ENCODE results near the gene PRR13.

PRR13 gene

DNA sequence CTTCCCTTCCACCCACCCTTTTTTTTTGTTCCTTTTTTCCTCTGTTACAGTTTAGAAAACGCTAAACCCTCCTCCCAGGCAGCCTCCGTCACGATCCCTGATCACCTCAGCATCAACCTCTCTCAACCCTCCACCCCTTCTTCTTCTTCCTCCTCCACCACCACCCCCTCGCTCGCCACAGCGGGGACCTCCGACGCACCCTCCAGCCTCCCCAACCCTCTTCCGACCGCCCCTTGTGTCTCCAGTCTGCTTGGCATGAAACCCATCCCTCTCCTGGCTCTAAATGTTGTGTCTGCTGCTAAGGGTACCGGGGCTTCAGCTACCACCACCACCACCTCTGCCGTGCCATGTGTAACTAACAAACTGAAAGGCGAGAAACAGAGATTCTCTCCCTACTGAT is 33.3 kb downstream of the PRR13 start:
- H3K4me2 ChIP-seq (ENCODE audit: low read length): no peak overlapping the region
- H4K8ac ChIP-seq (ENCODE audit: low read depth, low read length): no peak overlapping the region
- H3K36me3 ChIP-seq (ENCODE audit: control insufficient read depth, insufficient read depth, low read length): peaks cover 30% of the 10 kb centered on the region
- H3K27me3 ChIP-seq (ENCODE audit: insufficient read depth, low read length, poor library complexity): no peaks in the 10 kb centered on the region
- no peak overlapping the region for H3K56ac ChIP-seq (ENCODE audit: low read length)
- WGBS (ENCODE audit: extremely low coverage, insufficient coverage, low lambda C conversion rate): no CpG with 5 or more reads among the region's 13 CpGs
- H3K4ac ChIP-seq (ENCODE audit: low read depth, low read length): no peak overlapping the region
- H4K5ac ChIP-seq (ENCODE audit: low read length): no peak overlapping the region
- no peak overlapping the region for H2BK120ac ChIP-seq (ENCODE audit: low read depth, low read length)
- H3K18ac ChIP-seq (ENCODE audit: low read length): no peak overlapping the region
- no peak overlapping the region for H2AK5ac ChIP-seq (ENCODE audit: low read length)
- H3K4me3 ChIP-seq (ENCODE audit: low read length): no peak overlapping the region
- no peak overlapping the region for H3K27ac ChIP-seq (ENCODE audit: low read depth, low read length)
- no peak overlapping the region for H3K9ac ChIP-seq (ENCODE audit: low read length)
- H3K79me1 ChIP-seq (ENCODE audit: low read length): peaks cover 19% of the 10 kb centered on the region
- no peak overlapping the region for H2BK5ac ChIP-seq (ENCODE audit: low read length)
- H3K79me2 ChIP-seq (ENCODE audit: control insufficient read depth, insufficient read depth, low read length): peaks cover 14% of the 10 kb centered on the region
- no peak overlapping the region for H3K23ac ChIP-seq (ENCODE audit: low read length)
- no peak for DNase-seq
- no peaks in the 10 kb centered on the region for H3K4me1 ChIP-seq (ENCODE audit: control insufficient read depth, low read depth, low read length)
- no peak overlapping the region for H2BK15ac ChIP-seq (replicated peaks; ENCODE audit: low read depth)

- peaks cover 9% of the 10 kb centered on the region for H3K79me2 ChIP-seq (ENCODE audit: control insufficient read depth, insufficient read depth, low read length)
- H3K23ac ChIP-seq (ENCODE audit: low read length): no peak overlapping the region
- H3K36me3 ChIP-seq (ENCODE audit: control insufficient read depth, insufficient read depth, low read length): peaks cover 28% of the 10 kb centered on the region
- no peak overlapping the region for H2AK5ac ChIP-seq (ENCODE audit: low read length)
- H3K4ac ChIP-seq (ENCODE audit: low read depth, low read length): no peak overlapping the region
- no peak overlapping the region for H4K5ac ChIP-seq (ENCODE audit: low read length)
- peaks cover 17% of the 10 kb centered on the region for H3K79me1 ChIP-seq (ENCODE audit: low read length)
- no peak overlapping the region for H4K8ac ChIP-seq (ENCODE audit: low read depth, low read length)
- no CpG with 5 or more reads among the region's 2 CpGs for WGBS (ENCODE audit: extremely low coverage, insufficient coverage, low lambda C conversion rate)
- no peaks in the 10 kb centered on the region for H3K27me3 ChIP-seq (ENCODE audit: insufficient read depth, low read length, poor library complexity)
- no peak overlapping the region for H3K4me3 ChIP-seq (ENCODE audit: low read length)
- DNase-seq: peak; percentile 85
- H2BK120ac ChIP-seq (ENCODE audit: low read depth, low read length): no peak overlapping the region
- no peak overlapping the region for H3K56ac ChIP-seq (ENCODE audit: low read length)
- no peaks in the 10 kb centered on the region for H3K4me1 ChIP-seq (ENCODE audit: control insufficient read depth, low read depth, low read length)
- H3K27ac ChIP-seq (ENCODE audit: low read depth, low read length): no peak overlapping the region
- no peak overlapping the region for H3K4me2 ChIP-seq (ENCODE audit: low read length)
- no peak overlapping the region for H3K18ac ChIP-seq (ENCODE audit: low read length)
- no peak overlapping the region for H3K9ac ChIP-seq (ENCODE audit: low read length)
- H2BK5ac ChIP-seq (ENCODE audit: low read length): no peak overlapping the region
- no peak overlapping the region for H2BK15ac ChIP-seq (replicated peaks; ENCODE audit: low read depth)
Measured at GRCh38 chr12:53476769-53477209, 35.3 kb downstream of the PRR13 start.

- Histone ChIP-seq H3K23ac (ENCODE audit: low read length) (no peak overlapping the region), H3K9ac (ENCODE audit: low read length) (no peak overlapping the region), H3K56ac (ENCODE audit: low read length) (no peak overlapping the region), H3K4me3 (ENCODE audit: low read length) (no peak overlapping the region), H3K27me3 (ENCODE audit: insufficient read depth, low read length, poor library complexity) (no peaks in the 10 kb centered on the region), H2BK120ac (ENCODE audit: low read depth, low read length) (no peak overlapping the region), H3K36me3 (ENCODE audit: control insufficient read depth, insufficient read depth, low read length) (peaks cover 23% of the 10 kb centered on the region), H2BK15ac (replicated peaks; ENCODE audit: low read depth) (no peak overlapping the region), H3K79me2 (ENCODE audit: control insufficient read depth, insufficient read depth, low read length) (peaks cover 3% of the 10 kb centered on the region), H4K8ac (ENCODE audit: low read depth, low read length) (no peak overlapping the region), H2AK5ac (ENCODE audit: low read length) (no peak overlapping the region), H4K5ac (ENCODE audit: low read length) (no peak overlapping the region), H3K27ac (ENCODE audit: low read depth, low read length) (no peak overlapping the region), H3K18ac (ENCODE audit: low read length) (no peak overlapping the region), H3K4me2 (ENCODE audit: low read length) (no peak overlapping the region), H2BK5ac (ENCODE audit: low read length) (no peak overlapping the region), H3K79me1 (ENCODE audit: low read length) (peaks cover 13% of the 10 kb centered on the region), H3K4ac (ENCODE audit: low read depth, low read length) (no peak overlapping the region), H3K4me1 (ENCODE audit: control insufficient read depth, low read depth, low read length) (no peaks in the 10 kb centered on the region)
- DNase-seq: no peak
- WGBS (ENCODE audit: extremely low coverage, insufficient coverage, low lambda C conversion rate): 100% methylated on average over 1 of the region's 1 CpG
Measured at GRCh38 chr12:53478865-53479264, 37.3 kb downstream of the PRR13 start.

DNA sequence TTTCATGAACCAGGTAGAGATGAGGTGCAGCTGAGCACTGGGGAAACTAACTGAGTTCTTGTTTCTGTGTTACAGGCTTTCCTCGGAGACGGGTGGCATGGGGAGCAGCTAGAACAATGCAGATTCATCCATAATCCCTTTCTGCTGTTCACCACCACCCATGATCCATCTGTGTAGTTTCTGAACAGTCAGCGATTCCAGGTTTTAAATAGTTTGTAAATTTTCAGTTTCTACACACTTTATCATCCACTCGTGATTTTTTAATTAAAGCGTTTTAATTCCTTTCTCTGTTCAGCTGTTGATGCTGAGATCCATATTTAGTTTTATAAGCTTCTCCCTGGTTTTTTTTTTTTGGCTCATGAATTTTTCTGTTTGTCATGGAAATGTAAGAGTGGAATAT is 37.8 kb downstream of the PRR13 start:
- H3K79me1 ChIP-seq (ENCODE audit: low read length): peaks cover 13% of the 10 kb centered on the region
- no peaks in the 10 kb centered on the region for H3K4me1 ChIP-seq (ENCODE audit: control insufficient read depth, low read depth, low read length)
- H2AK5ac ChIP-seq (ENCODE audit: low read length): no peak overlapping the region
- H3K36me3 ChIP-seq (ENCODE audit: control insufficient read depth, insufficient read depth, low read length): peaks cover 22% of the 10 kb centered on the region
- no peak overlapping the region for H3K4me2 ChIP-seq (ENCODE audit: low read length)
- H3K9ac ChIP-seq (ENCODE audit: low read length): no peak overlapping the region
- no peak overlapping the region for H2BK5ac ChIP-seq (ENCODE audit: low read length)
- no peak for DNase-seq
- no peak overlapping the region for H3K27ac ChIP-seq (ENCODE audit: low read depth, low read length)
- no peak overlapping the region for H2BK15ac ChIP-seq (replicated peaks; ENCODE audit: low read depth)
- H3K27me3 ChIP-seq (ENCODE audit: insufficient read depth, low read length, poor library complexity): no peaks in the 10 kb centered on the region
- no peak overlapping the region for H4K5ac ChIP-seq (ENCODE audit: low read length)
- H2BK120ac ChIP-seq (ENCODE audit: low read depth, low read length): no peak overlapping the region
- H3K79me2 ChIP-seq (ENCODE audit: control insufficient read depth, insufficient read depth, low read length): no peaks in the 10 kb centered on the region
- H3K18ac ChIP-seq (ENCODE audit: low read length): no peak overlapping the region
- no peak overlapping the region for H3K4me3 ChIP-seq (ENCODE audit: low read length)
- H3K56ac ChIP-seq (ENCODE audit: low read length): no peak overlapping the region
- H4K8ac ChIP-seq (ENCODE audit: low read depth, low read length): no peak overlapping the region
- no peak overlapping the region for H3K4ac ChIP-seq (ENCODE audit: low read depth, low read length)
- no CpG with 5 or more reads among the region's 5 CpGs for WGBS (ENCODE audit: extremely low coverage, insufficient coverage, low lambda C conversion rate)
- H3K23ac ChIP-seq (ENCODE audit: low read length): no peak overlapping the region

DNA sequence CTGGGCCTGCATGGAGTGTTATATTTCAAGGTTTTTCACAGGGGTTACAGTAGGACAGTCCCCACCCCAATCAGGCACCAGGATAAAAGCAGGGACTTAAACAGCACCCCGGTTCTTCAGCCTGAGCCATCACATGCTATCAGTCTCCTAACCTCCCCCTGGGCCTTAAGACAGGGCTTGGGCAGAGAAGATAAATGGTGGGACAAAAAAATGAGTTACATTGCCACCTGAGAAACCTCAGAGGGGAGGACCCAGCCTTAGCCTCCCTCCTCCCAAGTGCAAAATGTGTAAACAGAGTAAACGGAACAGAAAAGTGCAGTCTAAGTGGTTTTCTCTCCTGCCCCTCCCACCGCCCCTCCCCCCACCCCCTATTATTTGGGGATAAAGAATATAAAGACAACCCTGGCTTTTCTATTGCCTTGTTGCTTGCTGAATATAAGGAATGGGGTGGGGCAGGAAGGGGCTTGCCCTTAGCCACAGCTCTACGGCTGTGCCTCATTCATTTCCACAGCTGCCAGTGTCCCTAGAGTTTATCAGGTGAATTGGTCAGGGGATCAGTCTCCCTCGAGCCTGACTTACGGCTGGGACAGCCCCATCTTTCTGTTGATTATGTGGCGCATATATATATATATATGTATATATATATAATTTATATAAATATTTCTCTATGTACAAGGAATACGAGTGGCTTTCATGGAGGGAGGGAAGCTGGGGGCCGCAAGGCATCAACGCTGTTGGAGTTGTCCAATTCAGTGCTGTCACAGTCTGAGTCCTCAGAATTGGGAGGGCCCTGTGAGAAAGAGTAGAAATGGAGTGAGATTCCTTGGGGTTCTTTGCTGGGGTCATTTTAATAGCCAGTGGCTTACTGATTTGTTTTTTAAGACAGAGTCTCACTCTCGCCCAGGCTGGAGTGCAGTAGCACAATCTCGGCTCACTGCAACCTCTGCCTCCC is 39.2 kb downstream of the PRR13 start:
- H3K4me1 ChIP-seq (ENCODE audit: control insufficient read depth, low read depth, low read length): no peaks in the 10 kb centered on the region
- DNase-seq: no peak
- no peak overlapping the region for H3K27ac ChIP-seq (ENCODE audit: low read depth, low read length)
- H2BK120ac ChIP-seq (ENCODE audit: low read depth, low read length): no peak overlapping the region
- no peak overlapping the region for H3K18ac ChIP-seq (ENCODE audit: low read length)
- H3K4ac ChIP-seq (ENCODE audit: low read depth, low read length): no peak overlapping the region
- no peak overlapping the region for H3K9ac ChIP-seq (ENCODE audit: low read length)
- H4K8ac ChIP-seq (ENCODE audit: low read depth, low read length): no peak overlapping the region
- H3K36me3 ChIP-seq (ENCODE audit: control insufficient read depth, insufficient read depth, low read length): peaks cover 17% of the 10 kb centered on the region
- H3K4me2 ChIP-seq (ENCODE audit: low read length): no peak overlapping the region
- no peaks in the 10 kb centered on the region for H3K27me3 ChIP-seq (ENCODE audit: insufficient read depth, low read length, poor library complexity)
- no CpG with 5 or more reads among the region's 12 CpGs for WGBS (ENCODE audit: extremely low coverage, insufficient coverage, low lambda C conversion rate)
- no peak overlapping the region for H2BK15ac ChIP-seq (replicated peaks; ENCODE audit: low read depth)
- no peak overlapping the region for H3K23ac ChIP-seq (ENCODE audit: low read length)
- no peak overlapping the region for H4K5ac ChIP-seq (ENCODE audit: low read length)
- no peak overlapping the region for H2AK5ac ChIP-seq (ENCODE audit: low read length)
- no peaks in the 10 kb centered on the region for H3K79me2 ChIP-seq (ENCODE audit: control insufficient read depth, insufficient read depth, low read length)
- no peak overlapping the region for H3K4me3 ChIP-seq (ENCODE audit: low read length)
- no peak overlapping the region for H3K56ac ChIP-seq (ENCODE audit: low read length)
- H3K79me1 ChIP-seq (ENCODE audit: low read length): peaks cover 7% of the 10 kb centered on the region
- H2BK5ac ChIP-seq (ENCODE audit: low read length): no peak overlapping the region
